Neural cell (in vitro differentiated cells): Measurements from ENCODE around the gene ZNF438. TPM values are rescaled to one million over a fixed set of nuclear protein-coding genes. Genes with fewer than 3 reads are reported as not detected.

Experiments used
- H2AFZ ChIP-seq: fragments of 200-600, 300-800 bp; sonication (generic), shearing (Covaris generic); 2 replicates; pipeline ENCODE4 v1.6.0; 2014; ENCODE audit warnings: low read depth, mild to moderate bottlenecking, antibody characterized with exemption, low read length, moderate library complexity
- H3F3A ChIP-seq: fragments of 200-600 bp; shearing (Covaris generic); 2 replicates; pipeline ENCODE4 v1.6.1; 2016; ENCODE audit warnings: mild to moderate bottlenecking, moderate library complexity, mixed read lengths, antibody characterized with exemption, low read length; ENCODE audit not compliant: insufficient read depth, poor library complexity, severe bottlenecking
- H3K27ac ChIP-seq: fragments of 200-600, 300-800 bp; sonication (generic), shearing (Covaris generic); 2 replicates; pipeline ENCODE4 v1.5.1; 2014; ENCODE audit warnings: mild to moderate bottlenecking, low read length, moderate library complexity
- H3K27me3 ChIP-seq: fragments of 300-800, 200-600 bp; sonication (generic), shearing (Covaris generic); 2 replicates; pipeline ENCODE4 v1.6.0; 2014; ENCODE audit warnings: mild to moderate bottlenecking, low read depth, low read length, moderate library complexity; ENCODE audit not compliant: insufficient read depth
- H3K36me3 ChIP-seq: fragments of 300-800, 200-600 bp; sonication (generic), shearing (Covaris generic); 2 replicates; pipeline ENCODE4 v1.5.1; 2014; ENCODE audit warnings: mild to moderate bottlenecking, antibody characterized with exemption, low read length, moderate library complexity; ENCODE audit not compliant: insufficient read depth
- H3K4me2 ChIP-seq: fragments of 300-800, 200-600 bp; sonication (generic), shearing (Covaris generic); 2 replicates; pipeline ENCODE4 v1.6.0; 2014; ENCODE audit warnings: mild to moderate bottlenecking, low read length
- H3K4me3 ChIP-seq: fragments of 300-800, 200-600 bp; sonication (generic), shearing (Covaris generic); 2 replicates; pipeline ENCODE4 v1.5.1; 2014; ENCODE audit warnings: mild to moderate bottlenecking, low read length, moderate library complexity
- H3K79me2 ChIP-seq: fragments of 200-600 bp; shearing (Covaris generic); replicated peaks from 2 replicates; pipeline ENCODE4 v1.6.0; 2014; ENCODE audit warnings: mild to moderate bottlenecking, low read length, moderate library complexity; ENCODE audit not compliant: insufficient read depth
- H3K9ac ChIP-seq: fragments of 300-800, 200-600 bp; sonication (generic), shearing (Covaris generic); 2 replicates; pipeline ENCODE4 v1.6.1; 2016; ENCODE audit warnings: mild to moderate bottlenecking, low read length, mixed read lengths
- H3K9me2 ChIP-seq: fragments of 200-600 bp; shearing (Covaris generic); 2 replicates; pipeline ENCODE4 v1.6.1; 2016; ENCODE audit warnings: mild to moderate bottlenecking, low read length, mixed read lengths; ENCODE audit not compliant: insufficient read depth
- H3K9me3 ChIP-seq: fragments of 200-600, 300-800 bp; sonication (generic), shearing (Covaris generic); 2 replicates; pipeline ENCODE4 v1.6.1; 2016; ENCODE audit warnings: mild to moderate bottlenecking, mixed run types, low read length, moderate library complexity, mixed read lengths
- H4K20me1 ChIP-seq: fragments of 200-600 bp; shearing (Covaris generic); 2 replicates; pipeline ENCODE4 v1.6.1; 2016; ENCODE audit warnings: mild to moderate bottlenecking, mixed run types; ENCODE audit not compliant: insufficient read depth
- EP300 ChIP-seq: fragments of 450-650 bp; conservative IDR thresholded peaks from 2 replicates; pipeline ENCODE4 v1.6.1; 2014; ENCODE audit warnings: antibody characterized with exemption, mild to moderate bottlenecking, moderate library complexity; ENCODE audit not compliant: poor library complexity, severe bottlenecking
- EZH2 ChIP-seq: fragments of 200-600, 300-800 bp; shearing (Covaris generic), sonication (generic); IDR thresholded peaks from 2 replicates; pipeline ENCODE4 v1.6.1; 2014; ENCODE audit warnings: antibody characterized with exemption, low read length, borderline replicate concordance, mild to moderate bottlenecking; ENCODE audit not compliant: insufficient read depth, poor library complexity, severe bottlenecking
- MXI1 ChIP-seq: fragments of 450-650 bp; conservative IDR thresholded peaks from 2 replicates; pipeline ENCODE4 v1.6.1; 2014; ENCODE audit warnings: antibody characterized with exemption, mild to moderate bottlenecking; ENCODE audit not compliant: poor library complexity, severe bottlenecking
- POLR2AphosphoS5 ChIP-seq: IDR thresholded peaks from 2 replicates; pipeline ENCODE4 v1.6.1; 2012
- RAD21 ChIP-seq: fragments of 450-650 bp; conservative IDR thresholded peaks from 2 replicates; pipeline ENCODE4 v1.6.1; 2014; ENCODE audit warnings: antibody characterized with exemption, mild to moderate bottlenecking, moderate library complexity
- SMC3 ChIP-seq: fragments of 450-650 bp; conservative IDR thresholded peaks from 2 replicates; pipeline ENCODE4 v1.6.1; 2014; ENCODE audit warnings: antibody characterized with exemption, mild to moderate bottlenecking, moderate library complexity; ENCODE audit not compliant: poor library complexity
- TAF1 ChIP-seq: IDR thresholded peaks from 2 replicates; pipeline ENCODE4 v1.6.1; 2012; ENCODE audit warnings: low read depth
- polyA plus RNA-seq: library from polyadenylated mRNA; depleted of rRNA; stranded (reverse); fragments of >200 nt; gene quantifications from 2 replicates; pipeline ENCODE4 v1.2.3, GENCODE V29; 2014
- TF ChIP-seq, protein P1 (sequence below): fragments of 450-650 bp; IDR thresholded peaks from 2 replicates; pipeline ENCODE4 v1.5.1; 2014; ENCODE audit warnings: antibody characterized with exemption, mild to moderate bottlenecking, moderate library complexity; ENCODE audit not compliant: poor library complexity, severe bottlenecking
- TF ChIP-seq, protein P2 (sequence below): IDR thresholded peaks from 2 replicates; pipeline ENCODE4 v1.6.1; 2012; ENCODE audit warnings: borderline replicate concordance

The ZNF438 gene
- polyA plus RNA-seq, 1 donor from 2014 or later, result 0.78 TPM

DNA sequence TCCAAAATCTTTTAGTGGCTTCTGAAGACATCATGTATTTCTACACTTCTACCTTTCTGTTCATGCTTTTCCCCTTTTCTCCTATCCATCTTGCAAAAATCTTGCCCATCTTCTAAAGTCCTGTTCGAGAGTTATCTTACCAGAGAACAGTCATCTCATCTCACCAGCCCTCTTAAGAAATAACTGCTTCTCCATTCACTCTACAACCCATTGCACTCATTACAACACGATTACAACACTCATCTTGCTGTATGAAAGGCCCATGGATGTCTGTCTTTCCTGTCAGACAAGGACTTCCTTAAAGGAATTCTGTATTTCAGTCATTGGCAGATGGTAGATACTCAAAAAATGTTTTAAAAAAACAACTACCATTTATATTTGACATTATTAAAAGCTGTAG lies 30.8 kb downstream of the ZNF438 start:
- TF ChIP-seq RAD21 (no peak), MXI1 (no peak), SMC3 (no peak), POLR2AphosphoS5 (no peak)
- TF ChIP-seq, protein P1, sequence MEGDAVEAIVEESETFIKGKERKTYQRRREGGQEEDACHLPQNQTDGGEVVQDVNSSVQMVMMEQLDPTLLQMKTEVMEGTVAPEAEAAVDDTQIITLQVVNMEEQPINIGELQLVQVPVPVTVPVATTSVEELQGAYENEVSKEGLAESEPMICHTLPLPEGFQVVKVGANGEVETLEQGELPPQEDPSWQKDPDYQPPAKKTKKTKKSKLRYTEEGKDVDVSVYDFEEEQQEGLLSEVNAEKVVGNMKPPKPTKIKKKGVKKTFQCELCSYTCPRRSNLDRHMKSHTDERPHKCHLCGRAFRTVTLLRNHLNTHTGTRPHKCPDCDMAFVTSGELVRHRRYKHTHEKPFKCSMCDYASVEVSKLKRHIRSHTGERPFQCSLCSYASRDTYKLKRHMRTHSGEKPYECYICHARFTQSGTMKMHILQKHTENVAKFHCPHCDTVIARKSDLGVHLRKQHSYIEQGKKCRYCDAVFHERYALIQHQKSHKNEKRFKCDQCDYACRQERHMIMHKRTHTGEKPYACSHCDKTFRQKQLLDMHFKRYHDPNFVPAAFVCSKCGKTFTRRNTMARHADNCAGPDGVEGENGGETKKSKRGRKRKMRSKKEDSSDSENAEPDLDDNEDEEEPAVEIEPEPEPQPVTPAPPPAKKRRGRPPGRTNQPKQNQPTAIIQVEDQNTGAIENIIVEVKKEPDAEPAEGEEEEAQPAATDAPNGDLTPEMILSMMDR, result no peak
- Histone ChIP-seq H3F3A (no peaks in the 10 kb centered on the region), H3K27ac (no peak overlapping the region), H3K9me2 (no peaks in the 10 kb centered on the region), H3K36me3 (no peaks in the 10 kb centered on the region), H3K4me2 (no peak overlapping the region), H3K9me3 (no peaks in the 10 kb centered on the region), H3K27me3 (no peaks in the 10 kb centered on the region), H4K20me1 (no peaks in the 10 kb centered on the region), H3K4me3 (no peak overlapping the region), H3K79me2 (no peaks in the 10 kb centered on the region), H2AFZ (no peak overlapping the region), H3K9ac (no peak overlapping the region)

DNA sequence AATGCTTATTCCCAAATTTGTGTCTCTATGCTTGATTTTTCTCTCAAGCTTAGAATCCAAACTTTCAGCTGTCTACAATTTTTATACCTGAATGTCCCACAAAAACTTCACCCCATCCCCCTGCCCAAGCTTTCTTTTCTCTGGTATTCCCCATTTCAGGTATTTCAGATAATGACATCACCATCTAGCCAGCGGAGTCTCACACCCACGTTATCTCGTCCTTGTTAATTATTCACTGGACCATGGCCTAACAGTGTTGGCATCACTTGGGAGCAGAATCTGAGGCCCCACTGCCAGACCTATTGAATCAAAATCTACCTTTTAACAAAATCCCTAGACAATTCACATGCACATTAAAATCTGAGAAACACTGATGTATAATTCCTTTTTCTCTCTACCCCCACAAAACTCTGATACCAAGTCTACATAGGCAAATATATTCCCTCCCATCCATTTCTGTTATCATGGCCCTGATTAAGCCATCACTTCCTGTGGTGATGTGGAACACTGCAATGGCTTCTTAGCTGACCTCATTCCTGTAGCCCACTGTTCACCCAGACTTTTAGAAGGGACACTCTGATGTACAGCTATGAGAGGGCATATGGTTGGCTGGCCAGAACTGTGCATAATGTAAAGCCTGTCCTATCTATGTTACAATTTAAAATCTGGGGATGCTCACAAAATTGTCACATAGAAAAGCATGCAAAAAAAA lies 31.4 kb downstream of the ZNF438 start:
- Histone ChIP-seq H3K27ac (no peak overlapping the region), H3K4me3 (no peak overlapping the region), H3K36me3 (no peaks in the 10 kb centered on the region), H3K79me2 (no peaks in the 10 kb centered on the region), H3K9ac (no peak overlapping the region), H3K9me3 (no peaks in the 10 kb centered on the region), H3F3A (no peaks in the 10 kb centered on the region), H4K20me1 (no peaks in the 10 kb centered on the region), H2AFZ (no peak overlapping the region), H3K4me2 (no peak overlapping the region), H3K9me2 (no peaks in the 10 kb centered on the region), H3K27me3 (no peaks in the 10 kb centered on the region)
- no peak for TF ChIP-seq MXI1
- TF ChIP-seq EP300, result no peak
- no peak for TF ChIP-seq SMC3
- TF ChIP-seq TAF1, result no peak
- TF ChIP-seq, protein P1, result no peak
- no peak for TF ChIP-seq RAD21
- no peak for TF ChIP-seq EZH2
- no peak for TF ChIP-seq POLR2AphosphoS5
- TF ChIP-seq, protein P2, sequence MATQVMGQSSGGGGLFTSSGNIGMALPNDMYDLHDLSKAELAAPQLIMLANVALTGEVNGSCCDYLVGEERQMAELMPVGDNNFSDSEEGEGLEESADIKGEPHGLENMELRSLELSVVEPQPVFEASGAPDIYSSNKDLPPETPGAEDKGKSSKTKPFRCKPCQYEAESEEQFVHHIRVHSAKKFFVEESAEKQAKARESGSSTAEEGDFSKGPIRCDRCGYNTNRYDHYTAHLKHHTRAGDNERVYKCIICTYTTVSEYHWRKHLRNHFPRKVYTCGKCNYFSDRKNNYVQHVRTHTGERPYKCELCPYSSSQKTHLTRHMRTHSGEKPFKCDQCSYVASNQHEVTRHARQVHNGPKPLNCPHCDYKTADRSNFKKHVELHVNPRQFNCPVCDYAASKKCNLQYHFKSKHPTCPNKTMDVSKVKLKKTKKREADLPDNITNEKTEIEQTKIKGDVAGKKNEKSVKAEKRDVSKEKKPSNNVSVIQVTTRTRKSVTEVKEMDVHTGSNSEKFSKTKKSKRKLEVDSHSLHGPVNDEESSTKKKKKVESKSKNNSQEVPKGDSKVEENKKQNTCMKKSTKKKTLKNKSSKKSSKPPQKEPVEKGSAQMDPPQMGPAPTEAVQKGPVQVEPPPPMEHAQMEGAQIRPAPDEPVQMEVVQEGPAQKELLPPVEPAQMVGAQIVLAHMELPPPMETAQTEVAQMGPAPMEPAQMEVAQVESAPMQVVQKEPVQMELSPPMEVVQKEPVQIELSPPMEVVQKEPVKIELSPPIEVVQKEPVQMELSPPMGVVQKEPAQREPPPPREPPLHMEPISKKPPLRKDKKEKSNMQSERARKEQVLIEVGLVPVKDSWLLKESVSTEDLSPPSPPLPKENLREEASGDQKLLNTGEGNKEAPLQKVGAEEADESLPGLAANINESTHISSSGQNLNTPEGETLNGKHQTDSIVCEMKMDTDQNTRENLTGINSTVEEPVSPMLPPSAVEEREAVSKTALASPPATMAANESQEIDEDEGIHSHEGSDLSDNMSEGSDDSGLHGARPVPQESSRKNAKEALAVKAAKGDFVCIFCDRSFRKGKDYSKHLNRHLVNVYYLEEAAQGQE, result no peak
